Right lobe of liver (tissue), 4 donors: ENCODE data around the gene TNFRSF19.

Experiments used
- CTCF ChIP-seq, 4 donors: fragments of 200-600 bp in 3 of 4; fragments of 450-650 bp in 1 of 4; IDR thresholded peaks; one replicate each; pipeline versions ENCODE4 v1.5.1 to v1.8.0; 2016 to 2022; ENCODE audit warnings: antibody characterized with exemption in 4 of 4, mild to moderate bottlenecking in 2 of 4
- POLR2A ChIP-seq: fragments of 450-650 bp; IDR thresholded peaks from one replicate; pipeline ENCODE4 v1.6.1; 2017; ENCODE audit warnings: antibody characterized with exemption, mild to moderate bottlenecking
- donor health status: DM: no; HTN: no; CAD: no.
- donor health status: DM: no; HTN: no; CAD: no.
- donor health status: DM: no; HTN: yes; CAD: no.

- TF ChIP-seq CTCF (IDR thresholded peaks at IDR 0.05) (no peak), POLR2A (no peak)
Measured at GRCh38 chr13:23620613-23621315, 50.6 kb downstream of the TNFRSF19 start.
